Endothelial cell of umbilical vein (primary cell): ENCODE results near the gene ENKD1. TPM values are rescaled to one million over a fixed set of nuclear protein-coding genes. Genes with fewer than 3 reads are reported as not detected.

ENCODE experiments used
- BruUV-seq: library from RNA; stranded (reverse); fragments of 400-500 nt; replicated peaks from 2 replicates; lab custom pipeline; 2021; lab: Mats Ljungman, UMichigan
- CTCF ChIA-PET: fragments of 300-600, 350-600 bp; sonication (Branson Sonifier 250); formaldehyde crosslinking; loops from one replicate; lab custom pipeline; 2021; ENCODE audit warnings: antibody characterized with exemption, inconsistent platforms; lab: Charles Lee
- POLR2A ChIA-PET: fragments of 300-600, 350-600 bp; sonication (Branson Sonifier 250); formaldehyde crosslinking; loops from one replicate; lab custom pipeline; 2021; ENCODE audit warnings: antibody characterized with exemption, inconsistent platforms; lab: Charles Lee
- DNase-seq: peaks from one replicate; pipeline ENCODE4 v3.0.0-alpha.2; 2011; ENCODE audit warnings: low read depth, low spot score
- FAIRE-seq: peaks from 2 replicates; lab custom pipeline; 2011; peaks lifted over from hg19 to GRCh38; lab: Jason Lieb, UNC
- H2AFZ ChIP-seq: 2 replicates; pipeline ENCODE4 v1.6.0; 2012; ENCODE audit warnings: low read depth, low read length, control low read depth, inconsistent platforms
- H3K27ac ChIP-seq: 2 replicates; pipeline ENCODE4 v1.5.1; 2011; ENCODE audit warnings: low read depth, mild to moderate bottlenecking, control low read depth, low read length, moderate library complexity; ENCODE audit not compliant: insufficient read depth
- H3K27me3 ChIP-seq, 2 experiments: 2 replicates each; pipeline versions ENCODE4 v1.6.0 to v1.6.1; 2011; ENCODE audit warnings: low read length in 2 of 2, mixed read lengths in 1 of 2; ENCODE audit not compliant: control insufficient read depth in 2 of 2, insufficient read depth in 2 of 2
- H3K36me3 ChIP-seq, 2 experiments: 2 replicates in 1 of 2; 3 replicates in 1 of 2; pipeline ENCODE4 v1.5.1; 2011; ENCODE audit warnings: low read length in 2 of 2, mild to moderate bottlenecking in 1 of 2, moderate library complexity in 1 of 2; ENCODE audit not compliant: control insufficient read depth in 2 of 2, insufficient read depth in 2 of 2; ENCODE audit errors: extremely low read depth in 1 of 2
- H3K4me1 ChIP-seq: 3 replicates; pipeline ENCODE4 v1.5.1; 2011; ENCODE audit warnings: mild to moderate bottlenecking, low read length; ENCODE audit not compliant: control insufficient read depth, insufficient read depth; ENCODE audit errors: extremely low read depth
- H3K4me2 ChIP-seq: 2 replicates; pipeline ENCODE4 v1.6.1; 2011; ENCODE audit warnings: low read length, control low read depth, mixed read lengths; ENCODE audit not compliant: insufficient read depth
- H3K4me3 ChIP-seq, 3 experiments: fragments of 200-600 bp in 1 of 3; sonication (generic), shearing (Covaris generic) in 1 of 3; replicated peaks in 1 of 3; 2 replicates each; pipeline ENCODE4 v1.5.1; 2011 to 2016; ENCODE audit warnings: control low read depth in 3 of 3, low read length in 3 of 3, mild to moderate bottlenecking in 2 of 3, inconsistent platforms in 1 of 3, low read depth in 1 of 3, moderate library complexity in 1 of 3; ENCODE audit not compliant: insufficient read depth in 1 of 3
- H3K79me2 ChIP-seq: 2 replicates; pipeline ENCODE4 v1.6.0; 2012; ENCODE audit warnings: low read length, inconsistent platforms; ENCODE audit not compliant: control insufficient read depth, insufficient read depth
- H3K9ac ChIP-seq: replicated peaks from 2 replicates; pipeline ENCODE3; 2011; ENCODE audit warnings: low read length, control low read depth; ENCODE audit not compliant: insufficient read depth; ENCODE audit errors: extremely low read depth
- H3K9me1 ChIP-seq: replicated peaks from 3 replicates; pipeline ENCODE4 v1.6.0; 2011; ENCODE audit warnings: mild to moderate bottlenecking, low read length; ENCODE audit not compliant: control insufficient read depth, insufficient read depth; ENCODE audit errors: extremely low read depth
- H3K9me3 ChIP-seq: replicated peaks from 2 replicates; pipeline ENCODE4 v1.5.1; 2012; ENCODE audit warnings: low read length, inconsistent platforms; ENCODE audit not compliant: control insufficient read depth, insufficient read depth
- H4K20me1 ChIP-seq: replicated peaks from 2 replicates; pipeline ENCODE3; 2011; ENCODE audit warnings: mild to moderate bottlenecking, low read length; ENCODE audit not compliant: control insufficient read depth, insufficient read depth; ENCODE audit errors: extremely low read depth
- EZH2 ChIP-seq: IDR thresholded peaks from 2 replicates; pipeline ENCODE4 v1.6.1; 2012; ENCODE audit warnings: borderline replicate concordance, low read depth, mild to moderate bottlenecking, moderate library complexity, low read length, inconsistent platforms; ENCODE audit not compliant: severe bottlenecking
- MAX ChIP-seq: IDR thresholded peaks from 2 replicates; pipeline ENCODE4 v1.6.1; 2011; ENCODE audit not compliant: insufficient read depth, insufficient read length
- MYC ChIP-seq: IDR thresholded peaks from one replicate; pipeline ENCODE4 v1.6.1; 2011; ENCODE audit warnings: mild to moderate bottlenecking, low read depth, low read length
- POLR2AphosphoS5 ChIP-seq: IDR thresholded peaks from 2 replicates; pipeline ENCODE4 v1.6.1; 2012; ENCODE audit warnings: low read depth, mild to moderate bottlenecking, control low read depth, low read length, moderate library complexity; ENCODE audit not compliant: insufficient read depth
- dilution Hi-C: fragments of 300-500 bp; cut with MboI; formaldehyde crosslinking; loops from one replicate; pipeline ENCODE4 v1.15.0; 2019; ENCODE audit warnings: low sequenced_read_pairs; ENCODE audit not compliant: extremely low pct_ligation_motif_present
- intact Hi-C: fragments of 100-400 bp; cut with micrococcal nuclease; formaldehyde crosslinking; loops from one replicate; pipeline ENCODE4 v1.10.0; 2022
- polyA plus RNA-seq, 4 experiments: library from polyadenylated mRNA; depleted of rRNA in 3 of 4; stranded (reverse) in 3 of 4; unstranded in 1 of 4; fragments of >200 nt; gene quantifications; 2 replicates each; pipeline versions ENCODE4 v1.2.1 to v1.2.3, GENCODE V29; 2011 to 2012; ENCODE audit warnings: missing spikeins in 1 of 4
- total RNA-seq: library from RNA; stranded (reverse); gene quantifications from 2 replicates; pipeline ENCODE4 v1.2.3, GENCODE V29; 2021

Gene ENKD1
- total and polyA plus RNA-seq, 2 donors (not counting 3 experiments of a cell fraction or from before 2014, with no cell fraction given), result 16.7 to 17.3 TPM

GRCh38 chr16:67677712-67678111, 11.2 kb upstream of the ENKD1 start:
- peaks cover 0 to 18% of the 10 kb centered on the region in 2 experiments for H3K36me3 ChIP-seq
- no peak overlapping the region for H2AFZ ChIP-seq
- no peaks in the 10 kb centered on the region for H3K79me2 ChIP-seq
- dilution Hi-C loops, result loop anchor here (25.0 kb wide), 1 partner anchor 235 kb away; no protein-coding TSS in a partner anchor
- ChIA-PET CTCF (interaction anchor here (1.5 to 2.4 kb wide), 2 partner anchors 124 to 138 kb away, joined by 5 to 18 read pairs; no protein-coding TSS in a partner anchor), POLR2A (no interaction called here)
- no peaks in the 10 kb centered on the region for H3K9me3 ChIP-seq
- no peak overlapping the region for H3K9ac ChIP-seq
- no TSS peak for BruUV-seq
- H4K20me1 ChIP-seq, result no peaks in the 10 kb centered on the region
- H3K4me2 ChIP-seq, result no peak overlapping the region
- no peak for FAIRE-seq
- TF ChIP-seq MYC (no peak), EZH2 (no peak)
- H3K27me3 ChIP-seq, result no peaks in the 10 kb centered on the region
- DNase-seq, result no peak
- no peaks in the 10 kb centered on the region for H3K9me1 ChIP-seq
- H3K4me3 ChIP-seq, result no peak overlapping the region
- no peak overlapping the region for H3K27ac ChIP-seq
- intact Hi-C loops, result no loop called here
- peaks cover 26% of the 10 kb centered on the region for H3K4me1 ChIP-seq

GRCh38 chr16:67676939-67677338, 10.4 kb upstream of the ENKD1 start:
- TF ChIP-seq POLR2AphosphoS5, result peak; percentile 1
- TF ChIP-seq MAX, result no peak
- Histone ChIP-seq H2AFZ (no peak overlapping the region), H3K4me3 (no peak overlapping the region), H3K9ac (no peak overlapping the region), H3K79me2 (no peaks in the 10 kb centered on the region), H3K27ac (no peak overlapping the region), H3K9me3 (no peaks in the 10 kb centered on the region), H3K4me2 (no peak overlapping the region), H3K4me1 (peaks cover 26% of the 10 kb centered on the region), H3K27me3 (no peaks in the 10 kb centered on the region), H3K36me3 (peaks cover 0 to 18% of the 10 kb centered on the region in 2 experiments), H3K9me1 (no peaks in the 10 kb centered on the region), H4K20me1 (no peaks in the 10 kb centered on the region)
- POLR2A ChIA-PET, result interaction anchor here (1.2 kb wide), 1 partner anchor 41 kb away, joined by 4 read pairs; no protein-coding TSS in a partner anchor
- CTCF ChIA-PET, result interaction anchor here (0.7 to 2.5 kb wide), 7 partner anchors 11 to 156 kb away, joined by 3 to 18 read pairs (median 5); partner anchors contain the start of genes C16orf86, ENKD1, RANBP10 and TSNAXIP1
- BruUV-seq, result no TSS peak
- intact Hi-C loops (no loop called here), dilution Hi-C loops (loop anchor here (25.0 kb wide), 1 partner anchor 235 kb away; no protein-coding TSS in a partner anchor)
- no peak for DNase-seq
- FAIRE-seq, result no peak
